Glutamatergic neuron (in vitro differentiated cells): ENCODE measurements around the gene BPIFB6. TPM values are rescaled to one million over a fixed set of nuclear protein-coding genes. Genes with fewer than 3 reads are reported as not detected.

Experiments used
- DNase-seq: peaks from one replicate; pipeline ENCODE4 v3.0.0; 2022
- H3K27ac Mint-ChIP-seq: one replicate; pipeline ENCODE4 v1.8.0; 2020; ENCODE audit warnings: mild to moderate bottlenecking, mixed read lengths, inconsistent platforms; ENCODE audit not compliant: unreplicated experiment
- H3K27me3 Mint-ChIP-seq: one replicate; pipeline ENCODE4 v1.8.0; 2020; ENCODE audit warnings: mild to moderate bottlenecking, moderate library complexity, mixed read lengths, inconsistent platforms; ENCODE audit not compliant: unreplicated experiment
- H3K36me3 Mint-ChIP-seq: one replicate; pipeline ENCODE4 v1.8.0; 2020; ENCODE audit warnings: mild to moderate bottlenecking, mixed read lengths, inconsistent platforms; ENCODE audit not compliant: unreplicated experiment
- H3K4me1 Mint-ChIP-seq: one replicate; pipeline ENCODE4 v1.8.0; 2020; ENCODE audit warnings: mild to moderate bottlenecking, low read depth, mixed read lengths, inconsistent platforms; ENCODE audit not compliant: unreplicated experiment
- H3K4me3 Mint-ChIP-seq: one replicate; pipeline ENCODE4 v1.8.0; 2020; ENCODE audit warnings: mild to moderate bottlenecking, mixed read lengths, inconsistent platforms; ENCODE audit not compliant: unreplicated experiment
- H3K9me3 Mint-ChIP-seq: one replicate; pipeline ENCODE4 v1.8.0; 2020; ENCODE audit warnings: mild to moderate bottlenecking, moderate library complexity, mixed read lengths, inconsistent platforms; ENCODE audit not compliant: unreplicated experiment
- CTCF ChIP-seq: fragments of 200-600 bp; sonication (generic); IDR thresholded peaks from one replicate; pipeline ENCODE4 v1.5.0; 2021; ENCODE audit not compliant: partially characterized antibody, unreplicated experiment
- total RNA-seq: library from RNA; stranded (reverse); fragmentation: NEBNext Ultra II Directional; extraction: Animal tissue kit (Norgen Biotek cat#: 25700); gene quantifications from one replicate; pipeline ENCODE4 v1.2.1, GENCODE V29; 2021; ENCODE audit not compliant: unreplicated experiment

The BPIFB6 gene
- total RNA-seq, 1 donor from 2014 or later: not detected

- Mint-ChIP-seq H3K27ac (no peak overlapping the region), H3K27me3 (peaks cover 6% of the 10 kb centered on the region), H3K4me1 (no peaks in the 10 kb centered on the region), H3K9me3 (peaks cover 2% of the 10 kb centered on the region), H3K4me3 (no peak overlapping the region), H3K36me3 (no peaks in the 10 kb centered on the region)
- DNase-seq: no peak
- TF ChIP-seq CTCF: no peak
Measured at GRCh38 chr20:33070111-33071053, 38.9 kb downstream of the BPIFB6 start.

- Mint-ChIP-seq H3K27ac (no peak overlapping the region), H3K9me3 (peaks cover 2% of the 10 kb centered on the region), H3K36me3 (no peaks in the 10 kb centered on the region), H3K4me1 (no peaks in the 10 kb centered on the region), H3K4me3 (no peak overlapping the region), H3K27me3 (peaks cover 6% of the 10 kb centered on the region)
- TF ChIP-seq CTCF: no peak
- no peak for DNase-seq
Measured at GRCh38 chr20:33071198-33071597, 39.8 kb downstream of the BPIFB6 start.

- Mint-ChIP-seq H3K4me3 (no peak overlapping the region), H3K27me3 (peaks cover 6% of the 10 kb centered on the region), H3K36me3 (no peaks in the 10 kb centered on the region), H3K4me1 (no peaks in the 10 kb centered on the region), H3K9me3 (peaks cover 2% of the 10 kb centered on the region), H3K27ac (no peak overlapping the region)
- DNase-seq: no peak
- TF ChIP-seq CTCF: no peak
Measured at GRCh38 chr20:33072362-33072761, 40.9 kb downstream of the BPIFB6 start.

GRCh38 chr20:33072813-33073212 lies 41.4 kb downstream of the BPIFB6 start:
- no peak for TF ChIP-seq CTCF

GRCh38 chr20:33074675-33075074 lies 43.2 kb downstream of the BPIFB6 start:
- no peak for DNase-seq
- TF ChIP-seq CTCF: no peak
- peaks cover 3% of the 10 kb centered on the region for H3K27me3 Mint-ChIP-seq
- peaks cover 2% of the 10 kb centered on the region for H3K9me3 Mint-ChIP-seq
- H3K4me3 Mint-ChIP-seq: no peak overlapping the region
- no peaks in the 10 kb centered on the region for H3K36me3 Mint-ChIP-seq
- H3K27ac Mint-ChIP-seq: no peak overlapping the region
- H3K4me1 Mint-ChIP-seq: no peaks in the 10 kb centered on the region

More at GRCh38 chr20:33072813-33073212, 41.4 kb downstream of the BPIFB6 start:
- Mint-ChIP-seq H3K4me3 (no peak overlapping the region), H3K9me3 (peaks cover 2% of the 10 kb centered on the region), H3K27me3 (peaks cover 6% of the 10 kb centered on the region), H3K36me3 (no peaks in the 10 kb centered on the region), H3K27ac (no peak overlapping the region), H3K4me1 (no peaks in the 10 kb centered on the region)
- DNase-seq: no peak
